H1 (cell line): ENCODE results near the gene PGPEP1. TPM values are rescaled to one million over a fixed set of nuclear protein-coding genes. Genes with fewer than 3 reads are reported as not detected.

Source experiments
- CTCF ChIA-PET: fragments of 300-600 bp; sonication (Branson Sonifier 250); formaldehyde crosslinking; loops from one replicate; lab custom pipeline; 2021; ENCODE audit not compliant: partially characterized antibody; lab: Charles Lee
- POLR2A ChIA-PET: fragments of 300-600 bp; sonication (Branson Sonifier 250); formaldehyde crosslinking; loops from one replicate; lab custom pipeline; 2021; ENCODE audit warnings: inconsistent platforms; ENCODE audit not compliant: partially characterized antibody; lab: Charles Lee
- DNase-seq, 2 experiments: peaks; one replicate each; pipeline versions ENCODE4 v3.0.0 to v3.0.0-alpha.2; 2010 to 2022; ENCODE audit warnings: low spot score in 2 of 2, low read depth in 1 of 2, mixed read lengths in 1 of 2
- FAIRE-seq: peaks from 2 replicates; lab custom pipeline; 2011; peaks lifted over from hg19 to GRCh38; lab: Jason Lieb, UNC
- H2AFZ ChIP-seq: 2 replicates; pipeline ENCODE4 v1.8.1; 2012; ENCODE audit warnings: low read length, inconsistent platforms
- H2AK5ac ChIP-seq: 2 replicates; pipeline ENCODE4 v1.6.1; 2013; ENCODE audit warnings: low read depth, low read length
- H2BK120ac ChIP-seq: replicated peaks from 2 replicates; pipeline ENCODE3; 2013; ENCODE audit warnings: low read depth, low read length, inconsistent platforms
- H2BK12ac ChIP-seq: 2 replicates; pipeline ENCODE4 v1.6.1; 2013; ENCODE audit warnings: low read depth, low read length
- H2BK15ac ChIP-seq: 2 replicates; pipeline ENCODE4 v1.6.1; 2013; ENCODE audit warnings: low read length
- H2BK20ac ChIP-seq: 2 replicates; pipeline ENCODE4 v1.6.1; 2013; ENCODE audit warnings: low read length
- H2BK5ac ChIP-seq: 2 replicates; pipeline ENCODE4 v1.6.1; 2013; ENCODE audit warnings: low read depth, low read length
- H3K14ac ChIP-seq: 2 replicates; pipeline ENCODE4 v1.6.1; 2013; ENCODE audit warnings: inconsistent platforms; ENCODE audit not compliant: insufficient read length
- H3K18ac ChIP-seq: 2 replicates; pipeline ENCODE4 v1.6.1; 2013; ENCODE audit warnings: low read length; ENCODE audit errors: extremely low read depth
- H3K23ac ChIP-seq: 2 replicates; pipeline ENCODE4 v1.6.1; 2013; ENCODE audit warnings: inconsistent platforms; ENCODE audit not compliant: insufficient read length
- H3K23me2 ChIP-seq: 2 replicates; pipeline ENCODE4 v1.6.1; 2013; ENCODE audit warnings: low read depth, low read length
- H3K27ac ChIP-seq: 2 replicates; pipeline ENCODE4 v1.6.1; 2011; ENCODE audit warnings: low read depth, low read length, inconsistent platforms
- H3K27me3 ChIP-seq, 4 experiments: replicated peaks in 1 of 4; 1 replicate in 1 of 4; 2 replicates in 3 of 4; pipeline versions ENCODE4 v1.6.1 to v1.8.1; 2011 to 2013; ENCODE audit warnings: low read length in 3 of 4, mild to moderate bottlenecking in 3 of 4, inconsistent platforms in 2 of 4, mixed read lengths in 2 of 4, moderate library complexity in 1 of 4; ENCODE audit not compliant: control insufficient read depth in 3 of 4, insufficient read depth in 3 of 4; ENCODE audit errors: extremely low read depth in 1 of 4
- H3K36me3 ChIP-seq, 4 experiments: 2 replicates each; pipeline versions ENCODE4 v1.6.1 to v1.8.1; 2011 to 2013; ENCODE audit warnings: mild to moderate bottlenecking in 4 of 4, low read length in 3 of 4, moderate library complexity in 2 of 4, control low read depth in 1 of 4, inconsistent platforms in 1 of 4; ENCODE audit not compliant: insufficient read depth in 4 of 4, control insufficient read depth in 2 of 4
- H3K4ac ChIP-seq: replicated peaks from 2 replicates; pipeline ENCODE3; 2013; ENCODE audit warnings: low read length, low read depth, mixed read lengths, inconsistent platforms; ENCODE audit not compliant: insufficient read length
- H3K4me1 ChIP-seq, 4 experiments: replicated peaks in 1 of 4; 1 replicate in 1 of 4; 2 replicates in 3 of 4; pipeline versions ENCODE4 v1.6.1 to v1.8.1; 2011 to 2013; ENCODE audit warnings: low read length in 3 of 4, inconsistent platforms in 2 of 4, mixed read lengths in 1 of 4; ENCODE audit not compliant: insufficient read depth in 4 of 4, control insufficient read depth in 3 of 4
- H3K4me2 ChIP-seq, 2 experiments: 2 replicates each; pipeline versions ENCODE4 v1.6.1 to v1.8.1; 2011 to 2013; ENCODE audit warnings: low read depth in 2 of 2, low read length in 2 of 2, control low read depth in 1 of 2, inconsistent platforms in 1 of 2, mild to moderate bottlenecking in 1 of 2; ENCODE audit not compliant: insufficient read depth in 1 of 2
- H3K4me3 ChIP-seq, 4 experiments: fragments of 200-600, 300-600 bp in 1 of 4; sonication (generic), shearing (Covaris generic), sonication (Bioruptor Twin) in 1 of 4; 2 replicates each; pipeline versions ENCODE4 v1.5.1 to v1.8.1; 2011 to 2016; ENCODE audit warnings: low read length in 4 of 4, low read depth in 3 of 4, control low read depth in 2 of 4, inconsistent platforms in 2 of 4, mild to moderate bottlenecking in 2 of 4, mixed read lengths in 1 of 4, moderate library complexity in 1 of 4; ENCODE audit not compliant: insufficient read depth in 2 of 4; ENCODE audit errors: extremely low read depth in 1 of 4
- H3K56ac ChIP-seq: replicated peaks from 2 replicates; pipeline ENCODE3; 2013; ENCODE audit warnings: low read depth, mild to moderate bottlenecking, mixed read lengths, low read length, inconsistent platforms; ENCODE audit not compliant: insufficient read length
- H3K79me1 ChIP-seq: 2 replicates; pipeline ENCODE4 v1.6.1; 2013; ENCODE audit warnings: low read depth, low read length, control low read depth
- H3K79me2 ChIP-seq, 2 experiments: 2 replicates each; pipeline versions ENCODE4 v1.6.1 to v1.8.1; 2012 to 2013; ENCODE audit warnings: low read length in 2 of 2, mild to moderate bottlenecking in 2 of 2, inconsistent platforms in 1 of 2; ENCODE audit not compliant: insufficient read depth in 2 of 2, control insufficient read depth in 1 of 2
- H3K9ac ChIP-seq, 4 experiments: replicated peaks in 1 of 4; 1 replicate in 1 of 4; 2 replicates in 3 of 4; pipeline versions ENCODE4 v1.6.1 to v1.8.1; 2011 to 2013; ENCODE audit warnings: low read depth in 3 of 4, low read length in 3 of 4, control low read depth in 2 of 4, mild to moderate bottlenecking in 2 of 4, moderate library complexity in 2 of 4, inconsistent platforms in 1 of 4; ENCODE audit errors: extremely low read depth in 1 of 4
- H3K9me3 ChIP-seq, 2 experiments: 2 replicates each; pipeline versions ENCODE4 v1.6.1 to v1.8.1; 2012 to 2013; ENCODE audit warnings: mild to moderate bottlenecking in 2 of 2, moderate library complexity in 2 of 2, control low read depth in 1 of 2, inconsistent platforms in 1 of 2, low read depth in 1 of 2, low read length in 1 of 2, mixed read lengths in 1 of 2; ENCODE audit not compliant: insufficient read depth in 2 of 2
- H4K20me1 ChIP-seq, 2 experiments: replicated peaks in 1 of 2; 2 replicates each; pipeline versions ENCODE3 to v1.8.1; 2011 to 2013; ENCODE audit warnings: inconsistent platforms in 2 of 2, low read length in 2 of 2, mild to moderate bottlenecking in 1 of 2; ENCODE audit not compliant: insufficient read depth in 2 of 2, control insufficient read depth in 1 of 2
- H4K5ac ChIP-seq: 2 replicates; pipeline ENCODE4 v1.6.1; 2013; ENCODE audit warnings: low read length, low read depth, mixed read lengths, inconsistent platforms; ENCODE audit not compliant: insufficient read length
- H4K8ac ChIP-seq: 2 replicates; pipeline ENCODE4 v1.8.0; 2013; ENCODE audit warnings: mild to moderate bottlenecking, moderate library complexity, low read length, inconsistent platforms; ENCODE audit not compliant: insufficient read depth; ENCODE audit errors: extremely low read depth
- H4K91ac ChIP-seq: replicated peaks from 2 replicates; pipeline ENCODE3; 2013; ENCODE audit warnings: low read length, mixed read lengths, inconsistent platforms; ENCODE audit not compliant: insufficient read length
- KDM4A ChIP-seq: IDR thresholded peaks from one replicate; pipeline ENCODE4 v1.7.1; 2012; ENCODE audit warnings: low read depth, mild to moderate bottlenecking, moderate library complexity, low read length, inconsistent platforms; ENCODE audit not compliant: severe bottlenecking
- PHF8 ChIP-seq: fragments of 200-600 bp; sonication (generic); conservative IDR thresholded peaks from 2 replicates; pipeline ENCODE4 v1.7.1; 2012; ENCODE audit warnings: low read depth, mild to moderate bottlenecking, inconsistent platforms, low read length, moderate library complexity
- RFX5 ChIP-seq: IDR thresholded peaks from 2 replicates; pipeline ENCODE4 v1.6.1; 2011; ENCODE audit warnings: low read depth, low read length, improper control_type of control experiment, borderline replicate concordance
- TEAD4 ChIP-seq: IDR thresholded peaks from 2 replicates; pipeline ENCODE4 v1.6.1; 2012; ENCODE audit warnings: low read depth, low read length, inconsistent platforms, mixed read lengths
- WGBS, 2 experiments: shearing (Covaris generic) in 1 of 2; methylation state at CpG; one replicate each; pipeline versions ENCODE4 v1.1.6 to v1.1.7; 2013 to 2015; ENCODE audit warnings: low lambda C conversion rate in 2 of 2, mixed read lengths in 2 of 2, inconsistent platforms in 1 of 2, low coverage in 1 of 2, missing lambda C conversion rate in 1 of 2; ENCODE audit not compliant: insufficient replicate concordance in 2 of 2, insufficient coverage in 1 of 2, insufficient read length in 1 of 2; ENCODE audit errors: extremely low coverage in 1 of 2, missing lambda C conversion rate in 1 of 2; 5-methylcytosine and 5-hydroxymethylcytosine counted together
- polyA plus RNA-seq, 7 experiments: library from polyadenylated mRNA; depleted of rRNA in 3 of 7; stranded (reverse) in 5 of 7; unstranded in 2 of 7; fragments of >200 nt in 5 of 7; fragments of 200-250 nt in 2 of 7; gene quantifications; 1 replicate in 5 of 7; 2 replicates in 1 of 7; 4 replicates in 1 of 7; pipeline versions ENCODE4 v1.2.1 to v1.2.3, GENCODE V29; 2011 to 2013; ENCODE audit warnings: missing spikeins in 2 of 7, mixed read lengths in 2 of 7
- total RNA-seq: library from RNA; stranded (reverse); fragmentation: NEBNext Ultra II Directional; extraction: Animal tissue kit (Norgen Biotek cat#: 25700); gene quantifications from 2 replicates; pipeline ENCODE4 v1.2.1, GENCODE V29; 2021

Gene PGPEP1
- total and polyA plus RNA-seq, 2 of the 8 experiments (the other 6 are each of a cell fraction or from before 2014, with no cell fraction given): 17.0 to 33.4 TPM

DNA sequence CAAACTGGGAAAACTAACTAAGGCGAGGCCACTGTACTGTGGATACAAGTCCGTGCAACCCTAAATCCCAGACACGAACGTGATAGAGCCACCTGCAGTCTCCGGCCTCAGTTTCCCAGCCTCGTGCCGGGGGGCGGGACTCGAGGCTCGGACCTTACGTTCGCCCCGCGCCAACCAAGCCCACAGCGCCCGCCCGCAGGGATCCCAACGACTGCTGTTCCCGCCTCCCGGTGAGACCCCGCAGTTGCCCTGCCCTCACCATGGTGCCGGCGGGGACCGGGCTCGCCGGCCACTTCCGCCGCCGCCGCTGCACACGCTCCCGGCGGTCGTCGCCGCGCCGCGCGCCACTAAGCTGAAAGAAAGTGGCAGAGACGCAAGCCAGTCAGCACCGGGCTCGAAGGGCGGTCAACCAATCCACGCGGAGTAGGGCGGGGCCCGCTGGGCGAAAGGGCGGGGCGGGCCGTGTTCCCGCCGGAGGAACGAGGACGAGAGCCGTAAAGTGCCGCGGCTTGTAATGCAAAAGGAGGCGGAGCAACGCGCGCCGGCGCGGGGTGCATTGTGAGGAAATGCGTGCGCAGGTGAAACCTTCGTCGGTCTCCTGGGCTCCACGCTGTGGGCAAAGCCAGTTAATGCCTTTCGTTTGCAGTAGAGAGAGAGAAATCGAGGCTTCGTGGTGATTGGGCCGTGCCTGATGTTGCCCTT, 17.5 kb upstream of the PGPEP1 start, which contains the start of gene LSM4:
TSS of gene LSM4 (minus strand) at position 318 of the 702 bp plus-strand sequence. CDS start at position 262, 56 bp downstream.
- Histone ChIP-seq H3K79me1 (peaks cover 15% of the 10 kb centered on the region), H3K14ac (no peak within 1 kb of the TSS), H3K27me3 (no peaks in the 10 kb centered on the region), H3K4me3 (peak within 1 kb of the TSS; percentile 70 to 82 (median 78)), H2BK12ac (peak within 1 kb of the TSS; percentile 95), H2AK5ac (no peak within 1 kb of the TSS), H4K91ac (peak within 1 kb of the TSS; percentile 75), H2AFZ (peak within 1 kb of the TSS; percentile 12; the same call in 1 of the 2 replicates), H3K79me2 (peaks cover 20 to 41% of the 10 kb centered on the region in 2 experiments), H3K4me1 (peaks cover 6 to 9% (median 7%) of the 10 kb centered on the region in 4 experiments), H3K4ac (peak within 1 kb of the TSS; percentile 25), H2BK5ac (peak within 1 kb of the TSS; percentile 86), H2BK15ac (0 out of 2 replicates have a peak within 1 kb of the TSS, but pooled peaks have one; percentile 67), H3K18ac (peak within 1 kb of the TSS; percentile 80), H3K27ac (peak within 1 kb of the TSS; percentile 92), H2BK120ac (no peak within 1 kb of the TSS), H3K23ac (no peak within 1 kb of the TSS), H4K8ac (peak within 1 kb of the TSS; percentile 98), H3K56ac (peak within 1 kb of the TSS; percentile 89), H3K4me2 (peak within 1 kb of the TSS; percentile 74 to 79), H3K23me2 (no peaks in the 10 kb centered on the region), H2BK20ac (no peak within 1 kb of the TSS), H3K36me3 (peaks cover 0 to 7% (median 0%) of the 10 kb centered on the region in 4 experiments; a peak in 2 of 8 replicates), H3K9me3 (no peaks in the 10 kb centered on the region), H4K20me1 (peaks cover 6 to 15% of the 10 kb centered on the region in 2 experiments), H3K9ac (peak within 1 kb of the TSS; percentile 89 to 94 (median 90)), H4K5ac (peak within 1 kb of the TSS; percentile 82)
- DNase-seq: peak; percentile 95 to 99
- FAIRE-seq: no peak
- ChIA-PET CTCF (interaction anchor here (0.7 to 13.7 kb wide), 15 partner anchors 11 to 204 kb away, joined by 3 to 242 read pairs (median 6); partner anchors contain the start of genes IQCN and JUND), POLR2A (interaction anchor here (0.7 to 13.8 kb wide), 22 partner anchors 10 to 149 kb away, joined by 3 to 200 read pairs (median 4); partner anchors contain the start of genes GDF15, IQCN and JUND)
- 2% methylated on average over 66 of the region's 75 CpGs; no CpG with 5 or more reads in 1 of the 2 experiments for WGBS, 2 experiments
- TF ChIP-seq TEAD4: no peak
- TF ChIP-seq RFX5: no peak
- peak; percentile 91 for TF ChIP-seq PHF8
- TF ChIP-seq KDM4A: peak; percentile 49
